B cell (primary cell): ENCODE results near the gene PAIP1. TPM values are rescaled to one million over a fixed set of nuclear protein-coding genes. Genes with fewer than 3 reads are reported as not detected.

Experiments
- ATAC-seq: fragments of 200-7000 bp; cut with Tn5 transposase; one replicate; pipeline ENCODE4 v1.10.0; 2021; ENCODE audit warnings: low read depth, mild to moderate bottlenecking, moderate number of reproducible peaks, moderate library complexity
- CTCF ChIA-PET: fragments of 350-600 bp; sonication (Branson Sonifier 250); formaldehyde crosslinking; loops from one replicate; lab custom pipeline; 2021; ENCODE audit warnings: antibody characterized with exemption, inconsistent platforms; lab: Charles Lee
- POLR2A ChIA-PET: fragments of 350-600 bp; sonication (Branson Sonifier 250); formaldehyde crosslinking; loops from one replicate; lab custom pipeline; 2021; ENCODE audit warnings: antibody characterized with exemption; lab: Charles Lee
- DNase-seq: peaks from one replicate; pipeline ENCODE4 v3.0.0; 2013
- H2AFZ ChIP-seq: 2 replicates; pipeline ENCODE4 v1.6.1; 2012; ENCODE audit warnings: mild to moderate bottlenecking, low read depth, low read length; ENCODE audit not compliant: insufficient read depth, poor library complexity, severe bottlenecking
- H3K27ac ChIP-seq, 2 donors: 1 replicate in 1 of 2; 2 replicates in 1 of 2; pipeline ENCODE4 v1.5.1; 2012 to 2013; ENCODE audit warnings: low read length in 2 of 2, mild to moderate bottlenecking in 2 of 2, moderate library complexity in 1 of 2
- H3K27me3 ChIP-seq, 4 experiments: fragments of 200-600 bp in 1 of 4; sonication (generic) in 1 of 4; replicated peaks in 1 of 4; 1 replicate in 2 of 4; 2 replicates in 2 of 4; pipeline versions ENCODE4 v1.6.1 to v1.7.0; 2013 to 2016; ENCODE audit warnings: low read length in 3 of 4, mild to moderate bottlenecking in 2 of 4, mixed read lengths in 1 of 4, moderate library complexity in 1 of 4; ENCODE audit not compliant: insufficient read depth in 4 of 4, control insufficient read depth in 3 of 4; ENCODE audit errors: control extremely low read depth in 1 of 4
- H3K36me3 ChIP-seq, 2 experiments: replicated peaks in 1 of 2; 1 replicate in 1 of 2; 2 replicates in 1 of 2; pipeline versions ENCODE4 v1.6.1 to v1.7.1; 2013; ENCODE audit warnings: low read length in 1 of 2; ENCODE audit not compliant: insufficient read depth in 2 of 2, control insufficient read depth in 1 of 2; ENCODE audit errors: control extremely low read depth in 1 of 2, extremely low read depth in 1 of 2
- H3K4me1 ChIP-seq, 2 donors: fragments of 200-600 bp in 1 of 2; sonication (generic) in 1 of 2; 1 replicate in 1 of 2; 2 replicates in 1 of 2; pipeline versions ENCODE4 v1.5.1 to v1.6.1; 2013 to 2017; ENCODE audit warnings: low read length in 2 of 2; ENCODE audit not compliant: control insufficient read depth in 2 of 2, insufficient read depth in 2 of 2
- H3K4me2 ChIP-seq: replicated peaks from 2 replicates; pipeline ENCODE3; 2012; ENCODE audit warnings: mild to moderate bottlenecking, low read depth, low read length; ENCODE audit not compliant: poor library complexity, severe bottlenecking
- H3K4me3 ChIP-seq, 5 experiments: fragments of 200-600 bp in 1 of 5; sonication (generic) in 1 of 5; 1 replicate in 3 of 5; 2 replicates in 2 of 5; pipeline versions ENCODE4 v1.5.1 to v1.7.0; 2011 to 2016; ENCODE audit warnings: low read length in 4 of 5, mild to moderate bottlenecking in 4 of 5, low read depth in 2 of 5, control low read depth in 1 of 5, moderate library complexity in 1 of 5; ENCODE audit not compliant: insufficient read depth in 1 of 5; ENCODE audit errors: control extremely low read depth in 1 of 5, extremely low read depth in 1 of 5
- H3K79me2 ChIP-seq: fragments of 200-600 bp; sonication (generic); one replicate; pipeline ENCODE4 v1.6.0; 2016; ENCODE audit warnings: low read length; ENCODE audit not compliant: control insufficient read depth, insufficient read depth
- H3K9ac ChIP-seq: fragments of 200-600 bp; sonication (generic); 2 replicates; pipeline ENCODE4 v1.6.1; 2017; ENCODE audit warnings: mild to moderate bottlenecking, low read length, moderate library complexity
- H3K9me3 ChIP-seq, 3 donors: one replicate each; pipeline versions ENCODE4 v1.6.1 to v1.7.1; 2013; ENCODE audit warnings: low read length in 2 of 3; ENCODE audit not compliant: control insufficient read depth in 2 of 3, insufficient read depth in 1 of 3; ENCODE audit errors: control extremely low read depth in 1 of 3
- H4K20me1 ChIP-seq: 2 replicates; pipeline ENCODE4 v1.6.0; 2012; ENCODE audit warnings: mild to moderate bottlenecking, low read length; ENCODE audit not compliant: insufficient read depth, control insufficient read depth, poor library complexity, severe bottlenecking
- H3K27ac Mint-ChIP-seq: one replicate; pipeline ENCODE4 v1.8.0; 2021; ENCODE audit warnings: mixed read lengths
- H3K27me3 Mint-ChIP-seq: one replicate; pipeline ENCODE4 v1.8.0; 2021; ENCODE audit warnings: mixed read lengths
- H3K4me1 Mint-ChIP-seq: one replicate; pipeline ENCODE4 v1.8.0; 2021; ENCODE audit warnings: mixed read lengths
- H3K4me3 Mint-ChIP-seq: one replicate; pipeline ENCODE4 v1.8.0; 2021; ENCODE audit warnings: mixed read lengths
- H3K9me3 Mint-ChIP-seq: one replicate; pipeline ENCODE4 v1.8.0; 2022; ENCODE audit warnings: mixed read lengths; ENCODE audit not compliant: insufficient read depth
- CTCF ChIP-seq: fragments of 200-600 bp; IDR thresholded peaks from one replicate; pipeline ENCODE4 v1.8.0; 2022; ENCODE audit warnings: antibody characterized with exemption, mild to moderate bottlenecking
- EZH2 ChIP-seq: IDR thresholded peaks from 2 replicates; pipeline ENCODE4 v1.6.1; 2012; ENCODE audit warnings: borderline replicate concordance, low read depth, mild to moderate bottlenecking, moderate library complexity, low read length; ENCODE audit not compliant: insufficient read depth, poor library complexity, severe bottlenecking
- WGBS: methylation state at CpG from one replicate; pipeline ENCODE4 v1.1.5; 2013; ENCODE audit warnings: missing lambda C conversion rate; ENCODE audit not compliant: insufficient coverage; 5-methylcytosine and 5-hydroxymethylcytosine counted together
- intact Hi-C: fragments of 100-400 bp; cut with micrococcal nuclease; formaldehyde crosslinking; loops from one replicate; pipeline ENCODE4 v1.10.0; 2022
- polyA plus RNA-seq: library from polyadenylated mRNA; depleted of rRNA; stranded (reverse); fragments of >200 nt; gene quantifications from 2 replicates; pipeline ENCODE4 v1.2.3, GENCODE V29; 2012
- total RNA-seq, 2 donors: library from RNA; stranded (reverse); fragments of 120-200 nt in 1 of 2; gene quantifications; 1 replicate in 1 of 2; 2 replicates in 1 of 2; pipeline versions ENCODE4 v1.2.3 to v1.2.4, GENCODE V29; 2013 to 2022

Gene PAIP1
- total and polyA plus RNA-seq, 2 donors (not counting 1 experiment from before 2014, with no cell fraction given), result 23.0 to 31.8 TPM

GRCh38 chr5:43582082-43583005 lies 25.5 kb upstream of the PAIP1 start:
- Histone ChIP-seq H3K4me1 (no peaks in the 10 kb centered on the region), H2AFZ (no peak overlapping the region), H3K4me3 (no peak overlapping the region), H3K27ac (no peak overlapping the region), H3K9me3 (no peaks in the 10 kb centered on the region), H3K4me2 (no peak overlapping the region), H3K36me3 (peaks cover 0 to 2% of the 10 kb centered on the region in 2 experiments), H3K27me3 (no peaks in the 10 kb centered on the region), H4K20me1 (no peaks in the 10 kb centered on the region), H3K79me2 (no peaks in the 10 kb centered on the region), H3K9ac (no peak overlapping the region)
- intact Hi-C loops, result no loop called here
- Mint-ChIP-seq H3K27ac (no peak overlapping the region), H3K4me3 (no peak overlapping the region), H3K9me3 (no peaks in the 10 kb centered on the region), H3K27me3 (no peaks in the 10 kb centered on the region), H3K4me1 (no peaks in the 10 kb centered on the region)
- no peak for ATAC-seq
- CTCF ChIA-PET, result interaction anchor here (1.0 kb wide), 1 partner anchor 49 kb away, joined by 3 read pairs; no protein-coding TSS in a partner anchor
- POLR2A ChIA-PET, result no interaction called here
- no peak for TF ChIP-seq EZH2
- TF ChIP-seq CTCF, result no peak
- no peak for DNase-seq
- 93% methylated on average over 3 of the region's 4 CpGs for WGBS

- no peak for DNase-seq
- no peak for TF ChIP-seq CTCF
- no peak for TF ChIP-seq EZH2
- no peaks in the 10 kb centered on the region for H4K20me1 ChIP-seq
- H3K9me3 ChIP-seq, result no peaks in the 10 kb centered on the region
- H3K9ac ChIP-seq, result no peak overlapping the region
- ChIA-PET POLR2A (no interaction called here), CTCF (no interaction called here)
- WGBS, result no CpG with 5 or more reads among the region's 1 CpG
- no peak overlapping the region for H2AFZ ChIP-seq
- H3K4me2 ChIP-seq, result no peak overlapping the region
- Mint-ChIP-seq H3K4me3 (no peak overlapping the region), H3K9me3 (no peaks in the 10 kb centered on the region), H3K4me1 (no peaks in the 10 kb centered on the region), H3K27me3 (no peaks in the 10 kb centered on the region), H3K27ac (no peak overlapping the region)
- H3K4me3 ChIP-seq, result no peak overlapping the region
- no peak overlapping the region for H3K27ac ChIP-seq
- H3K27me3 ChIP-seq, result no peaks in the 10 kb centered on the region
- peaks cover 0 to 4% of the 10 kb centered on the region in 2 experiments for H3K36me3 ChIP-seq
- ATAC-seq, result no peak
- no peaks in the 10 kb centered on the region for H3K79me2 ChIP-seq
- intact Hi-C loops, result no loop called here
- H3K4me1 ChIP-seq, result no peaks in the 10 kb centered on the region
These were observed 24.5 kb upstream of the PAIP1 start for GRCh38 chr5:43581398-43581797.
